Fibroblast of lung (primary cell): Measurements from ENCODE around the gene MTG2. TPM values are rescaled to one million over a fixed set of nuclear protein-coding genes. Genes with fewer than 3 reads are reported as not detected.

Source experiments
- DNase-seq, 2 donors: peaks; one replicate each; pipeline versions ENCODE4 v3.0.0 to v3.0.0-alpha.2; 2010; ENCODE audit warnings: low read depth in 2 of 2
- H2AFZ ChIP-seq: 2 replicates; pipeline ENCODE4 v1.5.1; 2012; ENCODE audit warnings: low read length, control low read depth, inconsistent platforms
- H3K27ac ChIP-seq: 2 replicates; pipeline ENCODE4 v1.5.1; 2011; ENCODE audit warnings: low read length, control low read depth; ENCODE audit not compliant: insufficient read depth
- H3K27me3 ChIP-seq: 2 replicates; pipeline ENCODE4 v1.5.1; 2011; ENCODE audit warnings: mild to moderate bottlenecking, low read length; ENCODE audit not compliant: control insufficient read depth, insufficient read depth
- H3K36me3 ChIP-seq: 2 replicates; pipeline ENCODE4 v1.5.1; 2011; ENCODE audit warnings: low read length; ENCODE audit not compliant: control insufficient read depth, insufficient read depth
- H3K4me1 ChIP-seq: 2 replicates; pipeline ENCODE4 v1.5.1; 2011; ENCODE audit warnings: low read length; ENCODE audit not compliant: control insufficient read depth, insufficient read depth; ENCODE audit errors: extremely low read depth
- H3K4me2 ChIP-seq: 2 replicates; pipeline ENCODE4 v1.5.1; 2011; ENCODE audit warnings: low read length, control low read depth; ENCODE audit not compliant: insufficient read depth; ENCODE audit errors: extremely low read depth
- H3K4me3 ChIP-seq, 4 experiments: fragments of 200-600 bp in 1 of 4; sonication (generic) in 1 of 4; replicated peaks in 1 of 4; 2 replicates each; pipeline ENCODE4 v1.5.1; 2011 to 2016; ENCODE audit warnings: low read length in 4 of 4, low read depth in 3 of 4, mild to moderate bottlenecking in 3 of 4, control low read depth in 2 of 4, inconsistent platforms in 1 of 4, mixed read lengths in 1 of 4; ENCODE audit not compliant: insufficient read depth in 1 of 4; ENCODE audit errors: control extremely low read depth in 1 of 4
- H3K79me2 ChIP-seq: 2 replicates; pipeline ENCODE4 v1.5.1; 2012; ENCODE audit warnings: mild to moderate bottlenecking, low read length, inconsistent platforms; ENCODE audit not compliant: control insufficient read depth, insufficient read depth
- H3K9ac ChIP-seq: 2 replicates; pipeline ENCODE4 v1.5.1; 2011; ENCODE audit warnings: mild to moderate bottlenecking, low read length, control low read depth; ENCODE audit not compliant: insufficient read depth
- H3K9me3 ChIP-seq: 2 replicates; pipeline ENCODE4 v1.5.1; 2012; ENCODE audit warnings: low read depth, low read length; ENCODE audit not compliant: control insufficient read depth, insufficient read depth
- H4K20me1 ChIP-seq: 2 replicates; pipeline ENCODE4 v1.5.1; 2011; ENCODE audit warnings: low read length; ENCODE audit not compliant: control insufficient read depth, insufficient read depth; ENCODE audit errors: extremely low read depth
- CTCF ChIP-seq, 2 donors: IDR thresholded peaks in 1 of 2; conservative IDR thresholded peaks in 1 of 2; 1 replicate in 1 of 2; 2 replicates in 1 of 2; pipeline ENCODE4 v1.5.1; 2011 to 2012; ENCODE audit warnings: low read length in 2 of 2, control low read depth in 1 of 2, inconsistent platforms in 1 of 2, low read depth in 1 of 2, mild to moderate bottlenecking in 1 of 2
- EZH2 ChIP-seq: IDR thresholded peaks from 2 replicates; pipeline ENCODE4 v1.5.1; 2012; ENCODE audit warnings: low read length, control low read depth, mild to moderate bottlenecking; ENCODE audit errors: missing control alignments
- polyA plus RNA-seq, 2 donors: library from polyadenylated mRNA; depleted of rRNA in 1 of 2; stranded (reverse) in 1 of 2; unstranded in 1 of 2; fragments of >200 nt; gene quantifications; 2 replicates each; pipeline ENCODE4 v1.2.1, GENCODE V29; 2011 to 2012; ENCODE audit warnings: missing spikeins in 1 of 2
- total RNA-seq: library from RNA; depleted of rRNA; stranded (reverse); fragments of >200 nt; gene quantifications from 2 replicates; pipeline ENCODE4 v1.2.1, GENCODE V29; 2014

Gene MTG2
- total and polyA plus RNA-seq, 2 donors (not counting 1 experiment from before 2014, with no cell fraction given), result 16.5 to 17.5 TPM

GRCh38 chr20:62201173-62202082 is 18.6 kb downstream of the MTG2 start:
- no peak overlapping the region for H3K4me3 ChIP-seq
- no peak overlapping the region for H2AFZ ChIP-seq
- H3K27ac ChIP-seq, result no peak overlapping the region
- TF ChIP-seq EZH2 (no peak), CTCF (conservative IDR thresholded peaks at IDR 0.05 in 1 of 2, IDR thresholded peaks at IDR 0.05 in 1 of 2; ENCODE audit: low read depth in 1 of 2, low read length in 2 of 2) (no peak)
- no peaks in the 10 kb centered on the region for H3K27me3 ChIP-seq
- H4K20me1 ChIP-seq, result no peaks in the 10 kb centered on the region
- no peaks in the 10 kb centered on the region for H3K9me3 ChIP-seq
- H3K79me2 ChIP-seq, result no peaks in the 10 kb centered on the region
- DNase-seq, result no peak
- H3K4me2 ChIP-seq, result no peak overlapping the region
- H3K4me1 ChIP-seq, result no peaks in the 10 kb centered on the region
- peaks cover 22% of the 10 kb centered on the region for H3K36me3 ChIP-seq
- H3K9ac ChIP-seq, result no peak overlapping the region

- Histone ChIP-seq H3K27me3 (no peaks in the 10 kb centered on the region), H4K20me1 (no peaks in the 10 kb centered on the region), H3K4me3 (no peak overlapping the region), H3K4me2 (no peak overlapping the region), H2AFZ (no peak overlapping the region), H3K9me3 (no peaks in the 10 kb centered on the region), H3K36me3 (peaks cover 22% of the 10 kb centered on the region), H3K4me1 (no peaks in the 10 kb centered on the region), H3K27ac (no peak overlapping the region), H3K9ac (no peak overlapping the region), H3K79me2 (no peaks in the 10 kb centered on the region)
- no peak for TF ChIP-seq EZH2
- TF ChIP-seq CTCF (conservative IDR thresholded peaks at IDR 0.05 in 1 of 2, IDR thresholded peaks at IDR 0.05 in 1 of 2; ENCODE audit: low read depth in 1 of 2, low read length in 2 of 2), result no peak
- no peak for DNase-seq
These were observed 19.2 kb downstream of the MTG2 start for GRCh38 chr20:62202083-62202395.

- no peak overlapping the region for H3K9ac ChIP-seq
- DNase-seq, result no peak
- H3K4me2 ChIP-seq, result no peak overlapping the region
- no peak overlapping the region for H2AFZ ChIP-seq
- H4K20me1 ChIP-seq, result no peaks in the 10 kb centered on the region
- no peaks in the 10 kb centered on the region for H3K4me1 ChIP-seq
- no peak overlapping the region for H3K27ac ChIP-seq
- peaks cover 19% of the 10 kb centered on the region for H3K36me3 ChIP-seq
- TF ChIP-seq EZH2 (no peak), CTCF (conservative IDR thresholded peaks at IDR 0.05 in 1 of 2, IDR thresholded peaks at IDR 0.05 in 1 of 2; ENCODE audit: low read depth in 1 of 2, low read length in 2 of 2) (no peak)
- H3K79me2 ChIP-seq, result no peaks in the 10 kb centered on the region
- H3K9me3 ChIP-seq, result no peaks in the 10 kb centered on the region
- no peak overlapping the region for H3K4me3 ChIP-seq
- no peaks in the 10 kb centered on the region for H3K27me3 ChIP-seq
These were observed 20.0 kb downstream of the MTG2 start for GRCh38 chr20:62202676-62203377.
